SK-MEL-5 (cell line): ENCODE data around the gene TOGARAM2. TPM values are rescaled to one million over a fixed set of nuclear protein-coding genes. Genes with fewer than 3 reads are reported as not detected.
A peak's percentile ranks its signal among the peaks of the same experiment; 100 is the strongest.
"Not testable (repeated sequence)": the region's sequence is repeated elsewhere in the genome, so short reads cannot be mapped to it uniquely, and the experiment has no call there.

Source experiments
- DNase-seq: peaks from one replicate; pipeline ENCODE4 v3.0.0-alpha.2; 2016; ENCODE audit warnings: low read depth, low spot score
- in situ Hi-C: cut with HindIII; loops from 2 replicates; pipeline ENCODE4 v1.10.0; 2016; ENCODE audit warnings: low sequenced_read_pairs, high pct_unique_total_duplicates, low pct_unique_long_range_greater_than_20kb
- total RNA-seq: library from RNA; depleted of rRNA; stranded (reverse); fragments of >200 nt; shearing (Covaris generic); gene quantifications from 2 replicates; pipeline ENCODE4 v1.2.3, GENCODE V29; 2014

TOGARAM2 gene
- total RNA-seq, 1 experiment from 2014 or later = under 0.01 TPM

DNA sequence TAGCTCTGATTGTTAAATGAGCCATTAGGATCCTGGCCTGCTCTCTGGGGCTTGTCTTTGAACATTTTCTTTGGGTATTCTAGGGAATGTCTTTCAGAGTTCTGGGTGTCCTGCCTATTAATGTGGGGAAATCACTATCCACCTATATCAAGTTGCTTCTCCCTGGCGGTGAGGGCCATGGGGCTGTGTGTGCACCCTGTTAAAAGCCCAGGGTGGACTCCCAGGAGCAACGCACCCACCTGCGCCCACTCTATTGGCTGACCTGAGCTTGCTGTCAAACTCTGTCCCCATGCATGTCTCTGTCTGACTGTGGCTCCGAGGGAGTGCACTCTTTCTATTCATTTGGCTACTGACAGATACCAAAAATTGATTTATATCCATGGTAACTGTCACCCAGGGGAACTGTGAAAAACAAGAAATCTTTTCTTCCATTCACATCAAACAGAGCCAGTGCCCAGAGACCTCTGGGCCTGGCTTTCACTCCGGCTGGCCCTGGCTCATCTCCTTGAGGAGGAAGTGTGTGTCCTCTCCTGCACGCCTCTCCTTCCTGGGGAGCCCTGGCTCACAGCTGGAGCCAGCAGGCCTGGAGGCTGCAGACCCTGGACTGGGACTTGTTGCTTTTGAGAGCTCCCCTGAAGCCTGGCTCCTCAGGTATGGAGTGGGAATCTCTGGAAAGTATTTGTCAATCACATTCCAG is 10.5 kb upstream of the TOGARAM2 start:
- in situ Hi-C loops = no loop called here
- no peak for DNase-seq

DNA sequence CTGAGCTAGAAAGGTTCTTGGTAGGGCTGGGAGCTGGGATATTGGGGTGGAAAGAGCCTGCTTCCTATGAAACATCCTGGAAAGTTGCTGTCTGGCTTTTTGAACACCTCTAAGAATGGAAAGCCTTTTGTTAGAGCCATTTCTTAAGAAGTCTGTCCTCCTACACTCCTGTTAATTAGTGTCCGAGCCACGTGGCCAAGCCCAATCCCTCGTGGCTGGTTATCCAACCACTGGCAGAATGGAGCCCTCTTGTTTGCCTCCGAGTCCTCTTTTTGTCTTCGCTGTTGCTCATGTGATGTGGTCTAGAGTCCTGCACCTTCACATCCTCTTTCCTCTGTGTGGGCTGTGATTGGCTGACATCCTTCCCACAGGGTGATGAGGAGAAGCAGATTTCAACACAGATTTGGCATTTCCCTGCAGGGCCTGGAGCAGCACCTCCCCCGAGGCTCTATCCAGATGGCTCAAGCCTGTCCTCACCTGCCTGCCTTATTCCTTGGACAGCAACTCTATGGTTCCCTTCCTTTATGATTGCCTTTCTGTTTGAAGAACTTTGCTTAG is 8.2 kb upstream of the TOGARAM2 start:
- peak; percentile 41 for DNase-seq
- in situ Hi-C loops = no loop called here

- no peak for DNase-seq
- in situ Hi-C loops = no loop called here
Observed at GRCh38 chr2:28974252-28974651, 6.8 kb upstream of the TOGARAM2 start.

DNA sequence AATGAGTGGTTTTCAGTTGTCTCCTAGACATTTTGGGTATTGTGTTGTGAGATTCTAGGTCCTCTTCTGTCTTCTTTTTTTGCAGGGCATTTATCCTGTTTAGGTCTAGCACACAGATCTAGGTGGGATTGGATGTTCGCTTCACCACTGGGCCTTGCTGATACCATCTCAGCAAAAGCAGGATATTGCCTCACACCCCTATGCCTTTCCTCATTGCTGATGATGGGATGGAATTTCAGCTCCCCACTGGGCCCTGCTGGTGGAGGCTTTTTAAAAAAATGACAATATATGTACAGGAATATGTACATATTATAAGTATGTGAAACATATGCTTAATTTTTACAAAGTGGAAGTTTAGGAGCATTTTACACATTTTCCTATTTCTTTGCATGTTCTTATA is 5.4 kb upstream of the TOGARAM2 start:
- no peak for DNase-seq
- in situ Hi-C loops = no loop called here

GRCh38 chr2:28976584-28976983 is 4.5 kb upstream of the TOGARAM2 start:
- in situ Hi-C loops = no loop called here
- DNase-seq = no peak

GRCh38 chr2:28977176-28977875 is 3.8 kb upstream of the TOGARAM2 start:
- in situ Hi-C loops = no loop called here
- DNase-seq = no peak

GRCh38 chr2:28978001-28978400 is 3.1 kb upstream of the TOGARAM2 start:
- in situ Hi-C loops, DNase-seq: not testable (repeated sequence)

DNA sequence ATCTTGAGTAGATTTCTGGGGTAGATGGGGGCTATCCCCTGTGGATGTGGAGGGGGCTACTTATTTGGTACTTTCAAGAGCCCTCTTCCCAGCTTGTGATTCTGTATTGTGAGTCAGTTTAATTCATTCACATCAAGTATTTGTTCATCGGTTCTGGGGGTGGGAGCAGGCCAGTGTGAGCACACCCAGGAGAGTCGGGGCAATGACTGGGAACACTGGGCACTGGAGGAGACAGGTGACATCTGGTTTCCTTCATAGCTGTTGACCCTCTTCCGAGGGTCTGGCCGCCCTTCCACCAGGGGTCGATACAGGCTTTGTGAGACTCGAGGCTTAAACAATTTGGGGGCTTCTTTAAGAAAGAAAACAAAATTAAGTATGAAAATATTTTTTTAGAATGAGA is 2.5 kb upstream of the TOGARAM2 start:
- no peak for DNase-seq
- in situ Hi-C loops = no loop called here

- in situ Hi-C loops = no loop called here
- no peak for DNase-seq
Observed at GRCh38 chr2:28979041-28979440, 2.1 kb upstream of the TOGARAM2 start.

DNA sequence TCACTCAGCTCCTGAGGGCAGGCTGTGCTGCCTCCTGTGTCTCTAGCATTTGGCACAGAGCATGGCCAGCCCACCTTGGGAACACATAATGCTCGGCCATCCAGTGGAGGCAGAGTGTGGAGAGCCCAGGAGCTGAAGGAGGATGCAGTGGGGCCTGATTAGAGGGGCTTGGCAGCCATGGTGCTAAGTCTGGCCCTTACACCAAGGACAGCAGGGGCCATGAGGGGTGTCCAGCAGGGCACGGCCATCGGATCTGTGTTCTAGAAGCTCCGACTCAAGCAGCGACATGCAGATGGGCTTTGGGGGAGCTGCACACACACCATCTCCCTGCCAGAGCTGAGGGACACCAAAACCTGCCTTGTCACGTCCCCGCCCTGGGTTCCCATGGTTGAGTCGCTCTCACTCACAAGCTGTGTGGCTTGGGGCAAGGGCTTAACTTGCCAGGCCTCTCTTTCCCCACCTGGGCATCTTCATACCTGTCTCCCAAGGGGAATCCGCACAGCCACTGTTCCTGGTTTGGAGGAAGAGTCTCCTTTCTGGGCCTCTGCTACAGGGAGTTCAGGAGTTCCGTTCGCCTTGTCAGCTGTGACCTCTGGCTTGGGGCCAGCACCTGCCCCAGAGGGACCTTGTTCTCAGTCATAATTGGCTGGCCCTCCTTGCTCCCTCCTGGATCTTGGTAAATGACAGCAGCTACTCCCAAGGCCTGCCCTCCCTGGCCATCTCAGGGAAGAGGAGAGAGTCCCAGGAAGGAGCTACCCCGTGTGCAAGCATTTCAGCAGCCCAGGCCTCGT is 1.3 kb upstream of the TOGARAM2 start:
- in situ Hi-C loops = no loop called here
- no peak for DNase-seq

DNA sequence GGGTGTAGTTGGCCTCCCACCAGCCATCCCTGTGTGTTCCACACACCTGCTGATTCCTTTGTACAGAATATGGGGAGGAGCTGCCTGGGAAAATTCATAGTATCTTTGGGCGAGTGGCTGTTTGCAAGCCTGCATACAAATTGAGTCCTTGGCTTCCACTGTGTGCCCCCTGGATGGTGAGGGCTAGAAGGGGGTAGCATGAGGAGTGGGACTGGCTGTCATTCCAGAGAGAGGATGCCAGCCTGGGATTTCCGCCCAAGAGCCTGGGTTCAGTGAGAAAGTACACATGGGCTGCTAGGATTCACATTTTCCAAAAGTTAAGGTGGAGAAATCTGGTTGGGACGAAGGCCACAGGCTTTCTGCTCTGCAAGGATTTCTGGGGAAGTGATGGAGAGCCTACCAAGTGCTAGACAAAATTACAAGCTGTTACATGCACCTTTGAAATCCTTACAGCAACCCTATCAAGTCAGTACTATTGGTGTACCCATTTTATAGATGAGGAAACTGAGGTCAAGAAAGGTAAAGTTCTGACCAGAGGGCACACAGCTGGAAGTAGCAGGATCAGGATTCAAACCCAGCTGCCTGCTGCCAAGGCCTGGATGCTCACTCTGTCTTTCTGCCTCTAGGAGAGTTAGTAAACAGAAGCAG is 606 bp upstream of the TOGARAM2 start:
- DNase-seq = no peak
- in situ Hi-C loops = no loop called here

DNA sequence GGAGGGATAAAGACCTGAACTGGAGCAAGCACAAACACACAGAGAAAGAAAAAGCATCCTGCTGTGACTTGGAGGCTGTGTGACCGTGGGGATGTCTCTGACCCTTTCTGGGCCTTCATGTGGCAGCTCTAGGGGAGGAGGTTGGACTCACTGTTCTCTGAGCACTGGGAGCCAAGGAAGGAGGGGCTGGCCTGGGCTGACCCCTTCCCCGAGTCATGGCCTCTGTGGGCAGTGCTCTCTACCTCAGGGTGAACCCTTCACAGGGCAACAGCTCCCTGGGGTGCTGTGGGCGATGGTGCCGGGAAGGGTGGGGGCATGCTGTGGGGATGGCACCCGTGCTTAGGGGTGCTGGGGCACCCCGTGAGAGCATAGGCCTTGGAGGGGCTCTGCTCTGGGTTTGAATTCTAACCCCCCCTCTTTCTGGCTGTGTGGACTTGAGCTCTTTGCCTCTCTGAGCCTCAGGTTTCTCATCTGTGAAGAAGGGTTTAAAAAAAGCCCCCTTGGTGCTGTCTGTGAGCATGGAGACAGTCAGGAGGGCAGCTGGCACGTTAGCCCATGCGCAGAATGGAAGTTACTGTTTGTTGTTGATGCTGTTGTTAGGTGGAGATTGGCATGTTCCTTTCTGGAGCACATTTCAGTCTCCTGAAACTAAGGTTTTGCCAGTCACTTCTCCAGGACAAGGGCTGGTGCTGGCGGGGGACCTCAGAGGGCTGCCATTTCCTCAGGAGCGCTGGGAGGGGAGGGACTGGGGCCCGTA is 700 bp downstream of the TOGARAM2 start:
- in situ Hi-C loops = no loop called here
- DNase-seq = no peak

GRCh38 chr2:28982381-28982950 is 1.4 kb downstream of the TOGARAM2 start:
- no peak for DNase-seq
- in situ Hi-C loops = no loop called here

- DNase-seq = no peak
- in situ Hi-C loops = no loop called here
Observed at GRCh38 chr2:28986429-28986828, 5.3 kb downstream of the TOGARAM2 start.

GRCh38 chr2:28989973-28990372 is 8.9 kb downstream of the TOGARAM2 start:
- in situ Hi-C loops = no loop called here

GRCh38 chr2:28990445-28990844 is 9.3 kb downstream of the TOGARAM2 start:
- in situ Hi-C loops = no loop called here
- DNase-seq = no peak

More at GRCh38 chr2:28989973-28990372, 8.9 kb downstream of the TOGARAM2 start:
- DNase-seq = no peak

GRCh38 chr2:28991021-28991420 is 9.9 kb downstream of the TOGARAM2 start:
- in situ Hi-C loops = no loop called here
- DNase-seq = no peak
